ENCODE measurements around the gene PFDN4.
"Not testable (repeated sequence)": the region's sequence is repeated elsewhere in the genome, so short reads cannot be mapped to it uniquely, and the experiment has no call there.

The PFDN4 gene

GRCh38 chr20:54221996-54222890, 14.4 kb downstream of the PFDN4 start:
- H3K27ac Mint-ChIP-seq, result peak overlapping the region; percentile 48
- ATAC-seq (no peak), DNase-seq (ENCODE audit: low spot score in 2 of 2) (no peak)
- peaks cover 32% of the 10 kb centered on the region for H3K36me3 Mint-ChIP-seq
- H3K4me1 Mint-ChIP-seq, result peaks cover 11% of the 10 kb centered on the region
- no peaks in the 10 kb centered on the region for H3K9me3 Mint-ChIP-seq
- H3K4me3 Mint-ChIP-seq, result no peak overlapping the region

- Mint-ChIP-seq H3K4me1 (peaks cover 11% of the 10 kb centered on the region), H3K27ac (no peak overlapping the region), H3K36me3 (peaks cover 22% of the 10 kb centered on the region), H3K4me3 (no peak overlapping the region), H3K9me3 (peaks cover 4% of the 10 kb centered on the region)
- DNase-seq (ENCODE audit: low spot score in 2 of 2) (no peak), ATAC-seq (no peak)
Observed at GRCh38 chr20:54223285-54223684, 15.4 kb downstream of the PFDN4 start.

GRCh38 chr20:54223751-54224150, 15.9 kb downstream of the PFDN4 start:
- Mint-ChIP-seq H3K36me3 (peaks cover 17% of the 10 kb centered on the region), H3K27ac (no peak overlapping the region), H3K4me1 (peaks cover 11% of the 10 kb centered on the region), H3K4me3 (no peak overlapping the region), H3K9me3 (peaks cover 4% of the 10 kb centered on the region)
- DNase-seq (ENCODE audit: low spot score in 2 of 2), result no peak
- no peak for ATAC-seq

- not testable (repeated sequence) for DNase-seq (ENCODE audit: low spot score in 2 of 2); H3K27ac Mint-ChIP-seq; H3K36me3 Mint-ChIP-seq; H3K9me3 Mint-ChIP-seq; H3K4me3 Mint-ChIP-seq; ATAC-seq
- peaks cover 11% of the 10 kb centered on the region for H3K4me1 Mint-ChIP-seq
Observed at GRCh38 chr20:54224642-54225041, 16.8 kb downstream of the PFDN4 start.

GRCh38 chr20:54227241-54227640, 19.4 kb downstream of the PFDN4 start:
- Mint-ChIP-seq H3K27ac (no peak overlapping the region), H3K9me3 (peaks cover 4% of the 10 kb centered on the region)

GRCh38 chr20:54227751-54228150, 19.9 kb downstream of the PFDN4 start:
- no peak for DNase-seq (ENCODE audit: low spot score in 2 of 2)
- H3K4me1 Mint-ChIP-seq, result no peaks in the 10 kb centered on the region
- H3K9me3 Mint-ChIP-seq, result peaks cover 4% of the 10 kb centered on the region
- no peak for ATAC-seq
- H3K27ac Mint-ChIP-seq, result no peak overlapping the region
- H3K4me3 Mint-ChIP-seq, result no peak overlapping the region
- H3K36me3 Mint-ChIP-seq, result no peaks in the 10 kb centered on the region

More at GRCh38 chr20:54227241-54227640, 19.4 kb downstream of the PFDN4 start:
- ATAC-seq (no peak), DNase-seq (ENCODE audit: low spot score in 2 of 2) (no peak)
- Mint-ChIP-seq H3K36me3 (no peaks in the 10 kb centered on the region), H3K4me1 (no peaks in the 10 kb centered on the region), H3K4me3 (no peak overlapping the region)

GRCh38 chr20:54228841-54229240, 21.0 kb downstream of the PFDN4 start:
- H3K9me3 Mint-ChIP-seq, result peaks cover 4% of the 10 kb centered on the region
- H3K27ac Mint-ChIP-seq, result no peak overlapping the region
- no peak overlapping the region for H3K4me3 Mint-ChIP-seq

GRCh38 chr20:54229566-54230160, 21.8 kb downstream of the PFDN4 start:
- no peak for DNase-seq (ENCODE audit: low spot score in 2 of 2)
- ATAC-seq, result no peak
- Mint-ChIP-seq H3K4me3 (no peak overlapping the region), H3K4me1 (no peaks in the 10 kb centered on the region), H3K36me3 (no peaks in the 10 kb centered on the region), H3K27ac (no peak overlapping the region), H3K9me3 (peaks cover 4% of the 10 kb centered on the region)

More at GRCh38 chr20:54228841-54229240, 21.0 kb downstream of the PFDN4 start:
- DNase-seq (ENCODE audit: low spot score in 2 of 2) (no peak), ATAC-seq (no peak)
- no peaks in the 10 kb centered on the region for H3K36me3 Mint-ChIP-seq
- no peaks in the 10 kb centered on the region for H3K4me1 Mint-ChIP-seq

- DNase-seq (ENCODE audit: low spot score in 2 of 2), result no peak
- no peak overlapping the region for H3K27ac Mint-ChIP-seq
- no peaks in the 10 kb centered on the region for H3K36me3 Mint-ChIP-seq
- no peaks in the 10 kb centered on the region for H3K4me1 Mint-ChIP-seq
- H3K4me3 Mint-ChIP-seq, result no peak overlapping the region
- peaks cover 4% of the 10 kb centered on the region for H3K9me3 Mint-ChIP-seq
- ATAC-seq, result no peak
Observed at GRCh38 chr20:54231036-54231435, 23.1 kb downstream of the PFDN4 start.

GRCh38 chr20:54234991-54235390, 27.1 kb downstream of the PFDN4 start:
- Mint-ChIP-seq H3K9me3 (no peaks in the 10 kb centered on the region), H3K36me3 (no peaks in the 10 kb centered on the region), H3K27ac (no peak overlapping the region), H3K4me1 (no peaks in the 10 kb centered on the region), H3K4me3 (no peak overlapping the region)
- ATAC-seq, result no peak
- DNase-seq (ENCODE audit: low spot score in 2 of 2), result no peak

- H3K4me1 Mint-ChIP-seq, result no peaks in the 10 kb centered on the region
- no peak for DNase-seq (ENCODE audit: low spot score in 2 of 2)
- no peak for ATAC-seq
- no peaks in the 10 kb centered on the region for H3K36me3 Mint-ChIP-seq
- H3K27ac Mint-ChIP-seq, result no peak overlapping the region
- H3K9me3 Mint-ChIP-seq, result no peaks in the 10 kb centered on the region
- H3K4me3 Mint-ChIP-seq, result no peak overlapping the region
Observed at GRCh38 chr20:54237116-54237943, 29.4 kb downstream of the PFDN4 start.

DNA sequence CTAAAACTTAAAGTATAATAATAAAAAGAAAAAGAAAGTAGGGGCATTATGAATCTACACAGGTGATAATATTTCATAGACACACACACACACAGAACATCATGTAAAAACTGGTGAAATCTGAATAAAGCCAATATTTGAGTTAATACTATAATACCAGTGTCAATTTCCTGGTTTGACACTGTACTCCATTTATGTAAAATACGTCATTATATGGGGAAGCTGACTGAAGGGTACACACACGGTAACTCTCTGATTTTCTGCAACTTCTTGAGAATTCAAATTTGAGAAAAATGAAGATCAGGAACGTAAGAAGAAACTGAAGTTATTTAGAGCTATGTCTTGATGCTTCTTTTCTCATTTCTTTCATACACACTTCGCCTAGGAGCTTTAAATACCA, 36.2 kb downstream of the PFDN4 start:
- DNase-seq (ENCODE audit: low spot score in 2 of 2) (no peak), ATAC-seq (no peak)
- Mint-ChIP-seq H3K4me3 (no peak overlapping the region), H3K36me3 (no peaks in the 10 kb centered on the region), H3K27ac (no peak overlapping the region), H3K9me3 (no peaks in the 10 kb centered on the region), H3K4me1 (no peaks in the 10 kb centered on the region)

DNA sequence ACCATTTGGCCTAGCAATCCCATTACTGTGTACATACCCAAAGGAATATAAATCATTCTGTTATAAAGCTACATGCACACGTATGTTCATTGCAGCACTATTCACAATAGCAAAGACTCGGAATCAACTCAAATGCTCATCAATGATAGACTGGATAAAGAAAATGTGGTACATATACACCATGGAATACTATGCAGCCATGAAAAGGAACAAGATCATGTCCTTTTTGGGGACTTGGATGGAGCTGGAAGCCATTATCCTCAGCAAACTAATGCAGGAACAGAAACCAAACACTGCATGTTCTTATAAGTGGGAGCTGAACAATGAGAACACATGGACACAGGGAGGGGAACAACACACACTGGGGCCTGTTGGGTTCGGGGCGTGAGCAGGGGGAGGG, 40.8 kb downstream of the PFDN4 start:
- not testable (repeated sequence) for H3K4me1 Mint-ChIP-seq; ATAC-seq; H3K9me3 Mint-ChIP-seq; DNase-seq (ENCODE audit: low spot score in 2 of 2); H3K36me3 Mint-ChIP-seq; H3K27ac Mint-ChIP-seq; H3K4me3 Mint-ChIP-seq

- no peak overlapping the region for H3K27ac Mint-ChIP-seq
- no peaks in the 10 kb centered on the region for H3K4me1 Mint-ChIP-seq
- DNase-seq (ENCODE audit: low spot score in 2 of 2) (no peak), ATAC-seq (no peak)
- H3K36me3 Mint-ChIP-seq, result no peaks in the 10 kb centered on the region
- H3K4me3 Mint-ChIP-seq, result no peak overlapping the region
- no peaks in the 10 kb centered on the region for H3K9me3 Mint-ChIP-seq
Observed at GRCh38 chr20:54250691-54251090, 42.8 kb downstream of the PFDN4 start.

GRCh38 chr20:54251096-54251495, 43.2 kb downstream of the PFDN4 start:
- Mint-ChIP-seq H3K9me3 (no peaks in the 10 kb centered on the region), H3K4me1 (no peaks in the 10 kb centered on the region), H3K4me3 (no peak overlapping the region), H3K27ac (no peak overlapping the region), H3K36me3 (no peaks in the 10 kb centered on the region)
- no peak for DNase-seq (ENCODE audit: low spot score in 2 of 2)
- no peak for ATAC-seq

Measured in stimulated activated effector memory CD8-positive, alpha-beta T cell treated with anti-CD3 and anti-CD28 coated beads, Interleukin-12 subunit alpha, Interleukin-12 subunit beta, amount 100 ng/mL, for 72 hours (primary cell).